ENCODE measurements around the gene CNDP2.

Gene CNDP2

GRCh38 chr18:74501386-74501785, 5.2 kb downstream of the CNDP2 start:
- no peak for DNase-seq

- no peak for DNase-seq
Measured at GRCh38 chr18:74503137-74503536, 7.0 kb downstream of the CNDP2 start.

GRCh38 chr18:74505776-74506175, 9.6 kb downstream of the CNDP2 start:
- DNase-seq, result no peak

- no peak for DNase-seq
Measured at GRCh38 chr18:74506448-74507084, 10.4 kb downstream of the CNDP2 start.

- DNase-seq, result no peak
Measured at GRCh38 chr18:74507097-74507881, 11.1 kb downstream of the CNDP2 start.

- DNase-seq, result no peak
Measured at GRCh38 chr18:74507927-74508326, 11.8 kb downstream of the CNDP2 start.

- no peak for DNase-seq
Measured at GRCh38 chr18:74508366-74508765, 12.2 kb downstream of the CNDP2 start.

GRCh38 chr18:74508821-74509225, 12.7 kb downstream of the CNDP2 start:
- no peak for DNase-seq

- DNase-seq, result no peak
Measured at GRCh38 chr18:74509856-74510769, 13.9 kb downstream of the CNDP2 start.

GRCh38 chr18:74510770-74511095, 14.6 kb downstream of the CNDP2 start:
- DNase-seq, result no peak

GRCh38 chr18:74511823-74512222, 15.7 kb downstream of the CNDP2 start:
- no peak for DNase-seq

- DNase-seq, result no peak
Measured at GRCh38 chr18:74512321-74513053, 16.3 kb downstream of the CNDP2 start.

GRCh38 chr18:74513149-74513882, 17.2 kb downstream of the CNDP2 start:
- no peak for DNase-seq

GRCh38 chr18:74513883-74514205, 17.7 kb downstream of the CNDP2 start:
- DNase-seq, result no peak

GRCh38 chr18:74514860-74515495, 18.8 kb downstream of the CNDP2 start:
- no peak for DNase-seq

GRCh38 chr18:74515620-74516231, 19.6 kb downstream of the CNDP2 start:
- no peak for DNase-seq

- no peak for DNase-seq
Measured at GRCh38 chr18:74516271-74517235, 20.4 kb downstream of the CNDP2 start.

GRCh38 chr18:74517236-74517630, 21.1 kb downstream of the CNDP2 start:
- DNase-seq, result no peak

GRCh38 chr18:74518456-74519295, 22.5 kb downstream of the CNDP2 start:
- DNase-seq, result no peak

Measured in NCI-H510A (cell line).